Testis (tissue), 2 donors: Measurements from ENCODE around the gene FAM131B.

ENCODE experiments used
- POLR2A ChIP-seq: fragments of 450-650 bp; IDR thresholded peaks from one replicate; pipeline ENCODE4 v1.6.1; 2017; ENCODE audit warnings: antibody characterized with exemption, mild to moderate bottlenecking, moderate library complexity
- TF ChIP-seq, protein P1 (sequence below), 3 experiments: fragments of 450-650 bp in 2 of 3; fragments of 200-600 bp in 1 of 3; sonication (generic) in 1 of 3; IDR thresholded peaks; one replicate each; pipeline ENCODE4 v1.5.1; 2016 to 2019; ENCODE audit warnings: antibody characterized with exemption in 3 of 3, mild to moderate bottlenecking in 2 of 3, moderate library complexity in 1 of 3

DNA sequence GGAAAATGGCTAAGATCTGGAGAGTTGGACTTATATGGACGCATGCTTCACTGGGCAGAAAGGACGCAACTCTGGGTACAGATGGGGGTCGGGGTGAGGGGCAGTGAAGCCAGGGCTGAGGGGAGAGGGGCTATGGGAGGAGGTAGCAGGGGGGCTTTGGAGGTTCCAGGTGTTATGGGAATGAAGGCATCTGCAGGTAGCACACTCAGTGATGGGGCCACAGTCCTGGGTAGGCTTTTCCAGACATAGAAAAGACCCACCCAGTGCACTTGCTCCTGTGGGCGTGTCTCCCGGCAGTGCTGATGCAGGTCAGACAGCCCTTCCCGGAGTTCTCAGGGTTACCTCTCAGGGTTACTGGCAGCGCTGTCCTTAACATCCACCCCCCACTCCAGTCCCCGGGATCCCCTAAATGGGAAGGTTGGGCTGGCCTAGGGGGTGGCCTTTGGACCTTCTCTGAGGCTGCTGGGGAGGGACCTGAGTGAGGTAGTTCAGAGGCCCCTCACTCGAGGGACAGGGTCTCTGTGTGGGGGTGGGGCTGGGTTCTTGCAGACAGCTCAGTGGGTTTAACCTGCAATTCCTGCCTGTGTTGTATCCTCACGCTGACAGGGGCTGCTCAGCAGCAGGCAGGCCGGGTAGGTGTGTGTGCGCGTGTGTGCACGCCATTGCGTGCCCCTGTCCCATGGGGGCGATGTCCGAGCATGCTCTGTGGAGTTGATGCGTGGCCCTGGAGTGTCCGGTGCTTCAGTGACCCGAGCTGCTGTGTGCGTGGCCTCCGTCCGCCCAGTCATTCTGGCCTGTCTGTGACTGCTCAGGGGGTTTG, 24.9 kb upstream of the FAM131B start:
- TF ChIP-seq, protein P1, sequence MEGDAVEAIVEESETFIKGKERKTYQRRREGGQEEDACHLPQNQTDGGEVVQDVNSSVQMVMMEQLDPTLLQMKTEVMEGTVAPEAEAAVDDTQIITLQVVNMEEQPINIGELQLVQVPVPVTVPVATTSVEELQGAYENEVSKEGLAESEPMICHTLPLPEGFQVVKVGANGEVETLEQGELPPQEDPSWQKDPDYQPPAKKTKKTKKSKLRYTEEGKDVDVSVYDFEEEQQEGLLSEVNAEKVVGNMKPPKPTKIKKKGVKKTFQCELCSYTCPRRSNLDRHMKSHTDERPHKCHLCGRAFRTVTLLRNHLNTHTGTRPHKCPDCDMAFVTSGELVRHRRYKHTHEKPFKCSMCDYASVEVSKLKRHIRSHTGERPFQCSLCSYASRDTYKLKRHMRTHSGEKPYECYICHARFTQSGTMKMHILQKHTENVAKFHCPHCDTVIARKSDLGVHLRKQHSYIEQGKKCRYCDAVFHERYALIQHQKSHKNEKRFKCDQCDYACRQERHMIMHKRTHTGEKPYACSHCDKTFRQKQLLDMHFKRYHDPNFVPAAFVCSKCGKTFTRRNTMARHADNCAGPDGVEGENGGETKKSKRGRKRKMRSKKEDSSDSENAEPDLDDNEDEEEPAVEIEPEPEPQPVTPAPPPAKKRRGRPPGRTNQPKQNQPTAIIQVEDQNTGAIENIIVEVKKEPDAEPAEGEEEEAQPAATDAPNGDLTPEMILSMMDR (IDR thresholded peaks at IDR 0.05), result no peak
- no peak for TF ChIP-seq POLR2A
